HepG2 (cell line): ENCODE data around the gene CCDC80. TPM values are rescaled to one million over a fixed set of nuclear protein-coding genes. Genes with fewer than 3 reads are reported as not detected.

ENCODE experiments used
- ATAC-seq: fragments of 200-7000 bp; cut with Tn5 transposase; 3 replicates; pipeline ENCODE4 v1.9.1; 2020; ENCODE audit warnings: mild to moderate bottlenecking, moderate library complexity
- BruUV-seq: library from RNA; stranded (reverse); fragments of 400-500 nt; replicated peaks from 2 replicates; lab custom pipeline; 2021; lab: Mats Ljungman, UMichigan
- CTCF ChIA-PET: fragments of 300-600 bp; formaldehyde crosslinking; extraction: SDS; loops from one replicate; lab custom pipeline; 2021; ENCODE audit warnings: low total read pairs, inconsistent platforms, low intra/inter-chr PET ratio; lab: Yijun Ruan, JAX
- POLR2A ChIA-PET: fragments of 350-600 bp; sonication (Branson Sonifier 250); formaldehyde crosslinking; loops from one replicate; lab custom pipeline; 2020; ENCODE audit warnings: antibody characterized with exemption, inconsistent platforms; lab: Yijun Ruan, JAX
- DNase-seq: peaks from one replicate; pipeline ENCODE4 v3.0.0-alpha.2; 2015; ENCODE audit warnings: low spot score
- FAIRE-seq: peaks from 3 replicates; lab custom pipeline; 2011; peaks lifted over from hg19 to GRCh38; lab: Jason Lieb, UNC
- H2AFZ ChIP-seq: one replicate; pipeline ENCODE4 v1.6.1; 2011; ENCODE audit warnings: low read length, inconsistent platforms
- H3K27ac ChIP-seq: fragments of 300-600 bp; 3 replicates; pipeline ENCODE4 v1.8.0; 2011; ENCODE audit warnings: mixed run types, mild to moderate bottlenecking, mixed read lengths, low read length, inconsistent platforms; ENCODE audit not compliant: insufficient read depth; ENCODE audit errors: extremely low read length
- H3K27me3 ChIP-seq, 2 experiments: fragments of 200-600 bp in 1 of 2; 2 replicates in 1 of 2; 3 replicates in 1 of 2; pipeline versions ENCODE4 v1.6.0 to v1.8.0; 2011; ENCODE audit warnings: low read length in 2 of 2, mild to moderate bottlenecking in 2 of 2, moderate library complexity in 2 of 2, inconsistent platforms in 1 of 2; ENCODE audit not compliant: insufficient read depth in 2 of 2, control insufficient read depth in 1 of 2
- H3K36me3 ChIP-seq, 2 experiments: fragments of 200-600 bp in 1 of 2; replicated peaks in 1 of 2; 2 replicates in 1 of 2; 3 replicates in 1 of 2; pipeline versions ENCODE4 v1.5.1 to v1.8.0; 2011; ENCODE audit warnings: low read length in 2 of 2, inconsistent platforms in 1 of 2; ENCODE audit not compliant: insufficient read depth in 2 of 2, control insufficient read depth in 1 of 2
- H3K4me1 ChIP-seq: 2 replicates; pipeline ENCODE4 v1.5.1; 2012; ENCODE audit warnings: low read length, inconsistent platforms; ENCODE audit not compliant: insufficient read depth
- H3K4me2 ChIP-seq: 2 replicates; pipeline ENCODE4 v1.6.0; 2011; ENCODE audit warnings: low read depth, low read length, inconsistent platforms
- H3K4me3 ChIP-seq, 3 experiments: fragments of 200-600 bp in 1 of 3; sonication (generic), shearing (Covaris generic) in 1 of 3; replicated peaks in 1 of 3; 2 replicates each; pipeline ENCODE4 v1.5.1; 2011 to 2016; ENCODE audit warnings: low read length in 3 of 3, inconsistent platforms in 2 of 3, low read depth in 2 of 3, mild to moderate bottlenecking in 2 of 3, control low read depth in 1 of 3, mixed read lengths in 1 of 3; ENCODE audit not compliant: insufficient read depth in 1 of 3
- H3K79me2 ChIP-seq: one replicate; pipeline ENCODE4 v1.6.1; 2011; ENCODE audit warnings: low read length, inconsistent platforms; ENCODE audit not compliant: insufficient read depth
- H3K9ac ChIP-seq: 2 replicates; pipeline ENCODE4 v1.6.0; 2011; ENCODE audit warnings: mild to moderate bottlenecking, low read depth, low read length, inconsistent platforms; ENCODE audit not compliant: insufficient read depth
- H3K9me3 ChIP-seq: 2 replicates; pipeline ENCODE4 v1.5.1; 2012; ENCODE audit warnings: mild to moderate bottlenecking, low read length
- H4K20me1 ChIP-seq: 2 replicates; pipeline ENCODE4 v1.6.0; 2011; ENCODE audit warnings: inconsistent platforms, mild to moderate bottlenecking, low read length, moderate library complexity; ENCODE audit not compliant: insufficient read depth
- DPF2 ChIP-seq: sonication (generic); formaldehyde crosslinking; IDR thresholded peaks from 2 replicates; pipeline ENCODE4 v1.4.0; 2020; ENCODE audit warnings: mild to moderate bottlenecking, low read depth, missing genetic modification reagents, borderline replicate concordance
- HDAC1 ChIP-seq: sonication (generic); formaldehyde crosslinking; IDR thresholded peaks from 2 replicates; pipeline ENCODE4 v1.5.1; 2020; ENCODE audit warnings: mild to moderate bottlenecking, missing genetic modification reagents
- SMYD3 ChIP-seq: sonication (generic); formaldehyde crosslinking; IDR thresholded peaks from 2 replicates; pipeline ENCODE4 v1.8.1; 2023; ENCODE audit warnings: mild to moderate bottlenecking, missing genetic modification reagents
- TSC22D2 ChIP-seq: sonication (generic); formaldehyde crosslinking; IDR thresholded peaks from 2 replicates; pipeline ENCODE4 v1.5.1; 2020; ENCODE audit warnings: missing genetic modification reagents, mild to moderate bottlenecking, borderline replicate concordance
- ZNF180 ChIP-seq: sonication (generic); formaldehyde crosslinking; IDR thresholded peaks from 2 replicates; pipeline ENCODE4 v1.4.0; 2020; ENCODE audit warnings: low read depth, missing genetic modification reagents, borderline replicate concordance
- ZNF768 ChIP-seq: sonication (generic); formaldehyde crosslinking; IDR thresholded peaks from 2 replicates; pipeline ENCODE4 v1.4.0; 2020; ENCODE audit warnings: missing genetic modification reagents
- WGBS: methylation state at CpG from one replicate; pipeline ENCODE4 v1.1.6; 2017; ENCODE audit warnings: low lambda C conversion rate; 5-methylcytosine and 5-hydroxymethylcytosine counted together
- in situ Hi-C: cut with HindIII; loops from 2 replicates; pipeline ENCODE4 v1.10.0; 2017; ENCODE audit warnings: low pct_unique_long_range_greater_than_20kb; ENCODE audit not compliant: extremely low pct_ligation_motif_present
- intact Hi-C: fragments of 100-400 bp; cut with micrococcal nuclease; formaldehyde crosslinking; loops from one replicate; pipeline ENCODE4 v1.10.0; 2022; ENCODE audit not compliant: unreplicated experiment
- polyA plus RNA-seq, 8 experiments: library from polyadenylated mRNA; depleted of rRNA in 3 of 8; stranded (reverse) in 7 of 8; unstranded in 1 of 8; fragments of >200 nt; fragmentation: Illumina TruSeq in 4 of 8; extraction: Trizol in 4 of 8; gene quantifications; 2 replicates each; pipeline versions ENCODE4 v1.2.1 to v1.2.3, GENCODE V29; 2011 to 2016; ENCODE audit warnings: low read depth in 4 of 8, missing spikeins in 1 of 8, mixed read lengths in 1 of 8; ENCODE audit not compliant: insufficient read depth in 1 of 8
- total RNA-seq, 5 experiments: library from RNA; depleted of rRNA; stranded (reverse); fragments of >200 nt; fragmentation: Illumina TruSeq; extraction: Trizol; gene quantifications; 2 replicates each; pipeline ENCODE4 v1.2.3, GENCODE V29; 2016; ENCODE audit warnings: low read depth in 1 of 5
- TF ChIP-seq, protein P1 (sequence below): sonication (generic); formaldehyde crosslinking; IDR thresholded peaks from 2 replicates; pipeline ENCODE4 v1.4.0; 2020; ENCODE audit warnings: missing genetic modification reagents

CCDC80 gene
- total and polyA plus RNA-seq, 2 of the 13 experiments (the other 11 are each of a cell fraction or from before 2014, with no cell fraction given): not detected

DNA sequence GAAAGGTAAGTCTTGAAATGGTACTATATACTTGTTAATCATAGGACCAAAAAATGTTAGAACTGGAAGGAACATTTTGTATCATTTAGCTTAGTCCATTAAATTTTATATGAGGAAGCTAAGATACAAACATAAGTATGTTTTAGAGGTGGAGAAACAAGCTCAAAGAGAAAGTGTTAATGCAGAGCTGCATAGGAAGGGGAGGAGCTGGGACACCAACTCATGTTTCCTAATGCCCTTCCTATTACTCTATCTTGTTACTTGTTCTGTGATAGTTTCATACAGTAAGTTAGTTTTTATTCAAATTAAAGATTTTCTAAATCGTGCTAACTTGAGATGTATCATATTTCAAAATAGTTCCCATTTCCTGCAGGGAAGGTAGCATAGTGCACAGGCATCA lies 71.7 kb downstream of the CCDC80 start:
- 73% methylated on average over 1 of the region's 1 CpG for WGBS
- BruUV-seq: no TSS peak
- H3K4me3 ChIP-seq: no peak overlapping the region
- ATAC-seq (no peak), FAIRE-seq (no peak)
- intact Hi-C loops (no loop called here), in situ Hi-C loops (no loop called here)
- POLR2A ChIA-PET: no interaction called here
- no peak overlapping the region for H2AFZ ChIP-seq
- no peaks in the 10 kb centered on the region for H3K27me3 ChIP-seq
- no peak overlapping the region for H3K4me2 ChIP-seq
- H3K27ac ChIP-seq: no peak overlapping the region
- no peaks in the 10 kb centered on the region for H3K4me1 ChIP-seq
- no peaks in the 10 kb centered on the region for H3K9me3 ChIP-seq
- peaks cover 0 to 13% of the 10 kb centered on the region in 2 experiments; a peak in 3 of 5 replicates for H3K36me3 ChIP-seq
- TF ChIP-seq HDAC1 (CRISPR knock-in tag) (no peak), ZNF768 (CRISPR knock-in tag) (no peak), DPF2 (CRISPR knock-in tag) (no peak), TSC22D2 (no peak), SMYD3 (CRISPR knock-in tag) (no peak), ZNF180 (CRISPR knock-in tag) (no peak)
- TF ChIP-seq, protein P1, sequence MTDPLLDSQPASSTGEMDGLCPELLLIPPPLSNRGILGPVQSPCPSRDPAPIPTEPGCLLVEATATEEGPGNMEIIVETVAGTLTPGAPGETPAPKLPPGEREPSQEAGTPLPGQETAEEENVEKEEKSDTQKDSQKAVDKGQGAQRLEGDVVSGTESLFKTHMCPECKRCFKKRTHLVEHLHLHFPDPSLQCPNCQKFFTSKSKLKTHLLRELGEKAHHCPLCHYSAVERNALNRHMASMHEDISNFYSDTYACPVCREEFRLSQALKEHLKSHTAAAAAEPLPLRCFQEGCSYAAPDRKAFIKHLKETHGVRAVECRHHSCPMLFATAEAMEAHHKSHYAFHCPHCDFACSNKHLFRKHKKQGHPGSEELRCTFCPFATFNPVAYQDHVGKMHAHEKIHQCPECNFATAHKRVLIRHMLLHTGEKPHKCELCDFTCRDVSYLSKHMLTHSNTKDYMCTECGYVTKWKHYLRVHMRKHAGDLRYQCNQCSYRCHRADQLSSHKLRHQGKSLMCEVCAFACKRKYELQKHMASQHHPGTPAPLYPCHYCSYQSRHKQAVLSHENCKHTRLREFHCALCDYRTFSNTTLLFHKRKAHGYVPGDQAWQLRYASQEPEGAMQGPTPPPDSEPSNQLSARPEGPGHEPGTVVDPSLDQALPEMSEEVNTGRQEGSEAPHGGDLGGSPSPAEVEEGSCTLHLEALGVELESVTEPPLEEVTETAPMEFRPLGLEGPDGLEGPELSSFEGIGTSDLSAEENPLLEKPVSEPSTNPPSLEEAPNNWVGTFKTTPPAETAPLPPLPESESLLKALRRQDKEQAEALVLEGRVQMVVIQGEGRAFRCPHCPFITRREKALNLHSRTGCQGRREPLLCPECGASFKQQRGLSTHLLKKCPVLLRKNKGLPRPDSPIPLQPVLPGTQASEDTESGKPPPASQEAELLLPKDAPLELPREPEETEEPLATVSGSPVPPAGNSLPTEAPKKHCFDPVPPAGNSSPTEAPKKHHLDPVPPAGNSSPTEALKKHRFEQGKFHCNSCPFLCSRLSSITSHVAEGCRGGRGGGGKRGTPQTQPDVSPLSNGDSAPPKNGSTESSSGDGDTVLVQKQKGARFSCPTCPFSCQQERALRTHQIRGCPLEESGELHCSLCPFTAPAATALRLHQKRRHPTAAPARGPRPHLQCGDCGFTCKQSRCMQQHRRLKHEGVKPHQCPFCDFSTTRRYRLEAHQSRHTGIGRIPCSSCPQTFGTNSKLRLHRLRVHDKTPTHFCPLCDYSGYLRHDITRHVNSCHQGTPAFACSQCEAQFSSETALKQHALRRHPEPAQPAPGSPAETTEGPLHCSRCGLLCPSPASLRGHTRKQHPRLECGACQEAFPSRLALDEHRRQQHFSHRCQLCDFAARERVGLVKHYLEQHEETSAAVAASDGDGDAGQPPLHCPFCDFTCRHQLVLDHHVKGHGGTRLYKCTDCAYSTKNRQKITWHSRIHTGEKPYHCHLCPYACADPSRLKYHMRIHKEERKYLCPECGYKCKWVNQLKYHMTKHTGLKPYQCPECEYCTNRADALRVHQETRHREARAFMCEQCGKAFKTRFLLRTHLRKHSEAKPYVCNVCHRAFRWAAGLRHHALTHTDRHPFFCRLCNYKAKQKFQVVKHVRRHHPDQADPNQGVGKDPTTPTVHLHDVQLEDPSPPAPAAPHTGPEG (CRISPR knock-in tag): no peak
- TF ChIP-seq, all 625 proteins: peak for 0
- Histone ChIP-seq H4K20me1 (no peaks in the 10 kb centered on the region), H3K9ac (no peak overlapping the region), H3K79me2 (no peaks in the 10 kb centered on the region)
- CTCF ChIA-PET: no interaction called here
- DNase-seq: no peak
